ENCODE measurements around the gene CCKAR. TPM values are rescaled to one million over a fixed set of nuclear protein-coding genes. Genes with fewer than 3 reads are reported as not detected.

CCKAR gene
- total RNA-seq, 1 experiment from 2014 or later = 2.0 TPM

DNA sequence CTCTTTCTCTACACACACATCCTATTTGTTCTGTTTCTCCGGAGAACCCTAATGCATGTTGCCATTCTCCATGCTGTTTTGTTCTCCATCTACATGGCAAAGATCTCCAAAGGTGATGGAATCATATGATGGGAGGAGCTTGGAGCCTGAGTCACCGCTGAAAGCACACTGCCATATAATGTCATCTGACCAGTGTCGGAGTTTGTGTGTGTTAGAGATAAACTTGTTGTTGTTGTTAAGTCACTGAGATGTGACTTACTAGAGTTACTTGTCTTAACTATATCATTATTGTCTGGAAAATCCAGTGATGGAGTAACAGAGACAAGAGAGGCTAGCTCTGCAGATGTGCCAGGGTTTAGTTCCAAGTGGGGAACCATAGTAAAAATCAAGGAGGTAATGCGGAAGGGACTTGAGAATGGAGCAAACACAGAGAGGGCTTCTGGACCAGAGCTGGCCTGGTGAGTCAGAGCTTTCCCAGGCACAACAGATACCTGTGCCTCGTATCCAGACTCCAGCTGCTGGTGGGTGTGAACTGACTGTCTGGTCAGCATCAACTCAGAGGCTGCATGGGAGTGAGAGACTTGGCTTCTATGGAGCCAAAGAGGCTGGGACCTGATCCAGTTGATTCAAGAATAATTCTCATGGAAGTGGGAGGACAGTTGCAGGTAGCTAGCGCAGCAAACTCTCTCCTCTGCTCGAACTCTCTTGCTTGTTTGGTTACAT is 30.6 kb upstream of the CCKAR start:
- Histone ChIP-seq H3K27me3 (replicated peaks; ENCODE audit: control insufficient read depth, insufficient read depth, low read length) (no peaks in the 10 kb centered on the region), H3K4me3 (ENCODE audit: low read depth, low read length) (no peak overlapping the region), H3K9me3 (no peaks in the 10 kb centered on the region), H3K4me1 (no peaks in the 10 kb centered on the region), H3K36me3 (ENCODE audit: control insufficient read depth, insufficient read depth, low read length) (no peaks in the 10 kb centered on the region)
- no peaks in the 10 kb centered on the region for H3K27me3 Mint-ChIP-seq (ENCODE audit: insufficient read depth, unreplicated experiment)
- H3K4me3 Mint-ChIP-seq (ENCODE audit: unreplicated experiment) = no peak overlapping the region
- H3K9me3 Mint-ChIP-seq (ENCODE audit: unreplicated experiment) = no peaks in the 10 kb centered on the region
- no peak overlapping the region for H3K27ac Mint-ChIP-seq (ENCODE audit: unreplicated experiment)
- intact Hi-C loops (cut with micrococcal nuclease; ENCODE audit: unreplicated experiment) = no loop called here
- no peaks in the 10 kb centered on the region for H3K36me3 Mint-ChIP-seq (ENCODE audit: insufficient read depth, unreplicated experiment)
- no peak for DNase-seq
- H3K4me1 Mint-ChIP-seq (ENCODE audit: low read depth, unreplicated experiment) = peaks cover 6% of the 10 kb centered on the region
- no TSS peak for BruUV-seq (replicated peaks)
- POLR2A ChIA-PET = no interaction called here
- CTCF ChIA-PET = no interaction called here
- TF ChIP-seq, protein P1, sequence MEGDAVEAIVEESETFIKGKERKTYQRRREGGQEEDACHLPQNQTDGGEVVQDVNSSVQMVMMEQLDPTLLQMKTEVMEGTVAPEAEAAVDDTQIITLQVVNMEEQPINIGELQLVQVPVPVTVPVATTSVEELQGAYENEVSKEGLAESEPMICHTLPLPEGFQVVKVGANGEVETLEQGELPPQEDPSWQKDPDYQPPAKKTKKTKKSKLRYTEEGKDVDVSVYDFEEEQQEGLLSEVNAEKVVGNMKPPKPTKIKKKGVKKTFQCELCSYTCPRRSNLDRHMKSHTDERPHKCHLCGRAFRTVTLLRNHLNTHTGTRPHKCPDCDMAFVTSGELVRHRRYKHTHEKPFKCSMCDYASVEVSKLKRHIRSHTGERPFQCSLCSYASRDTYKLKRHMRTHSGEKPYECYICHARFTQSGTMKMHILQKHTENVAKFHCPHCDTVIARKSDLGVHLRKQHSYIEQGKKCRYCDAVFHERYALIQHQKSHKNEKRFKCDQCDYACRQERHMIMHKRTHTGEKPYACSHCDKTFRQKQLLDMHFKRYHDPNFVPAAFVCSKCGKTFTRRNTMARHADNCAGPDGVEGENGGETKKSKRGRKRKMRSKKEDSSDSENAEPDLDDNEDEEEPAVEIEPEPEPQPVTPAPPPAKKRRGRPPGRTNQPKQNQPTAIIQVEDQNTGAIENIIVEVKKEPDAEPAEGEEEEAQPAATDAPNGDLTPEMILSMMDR (IDR thresholded peaks at IDR 0.05; ENCODE audit: insufficient read depth in 1 of 2, low read depth in 1 of 2, low read length in 1 of 2, severe bottlenecking in 1 of 2, unreplicated experiment in 1 of 2) = no peak

DNA sequence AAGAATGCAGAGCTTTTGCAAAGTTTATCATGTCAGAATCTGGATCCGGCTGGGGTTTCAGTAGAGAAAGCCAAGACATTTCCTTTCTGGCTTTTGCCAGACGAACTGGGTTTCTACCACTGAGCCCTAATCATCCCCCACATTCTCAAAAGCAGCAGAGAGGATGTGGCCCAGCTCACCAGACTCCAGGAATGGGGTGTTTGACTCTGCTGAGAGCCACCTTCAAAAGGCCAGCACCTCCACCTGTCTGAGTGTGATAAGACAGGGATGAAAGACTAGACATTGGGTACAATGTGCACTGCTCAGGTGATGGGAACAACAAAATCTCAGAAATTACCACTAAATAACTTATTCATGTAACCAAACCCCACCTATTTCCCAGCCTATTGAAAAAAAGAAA is 25.7 kb upstream of the CCKAR start:
- BruUV-seq (replicated peaks) = no TSS peak
- TF ChIP-seq, protein P1 (IDR thresholded peaks at IDR 0.05; ENCODE audit: insufficient read depth in 1 of 2, low read depth in 1 of 2, low read length in 1 of 2, severe bottlenecking in 1 of 2, unreplicated experiment in 1 of 2) = no peak
- Mint-ChIP-seq H3K4me3 (ENCODE audit: unreplicated experiment) (no peak overlapping the region), H3K4me1 (ENCODE audit: low read depth, unreplicated experiment) (peaks cover 17% of the 10 kb centered on the region), H3K27ac (ENCODE audit: unreplicated experiment) (no peak overlapping the region), H3K27me3 (ENCODE audit: insufficient read depth, unreplicated experiment) (no peaks in the 10 kb centered on the region), H3K9me3 (ENCODE audit: unreplicated experiment) (no peaks in the 10 kb centered on the region), H3K36me3 (ENCODE audit: insufficient read depth, unreplicated experiment) (no peaks in the 10 kb centered on the region)
- H3K4me3 ChIP-seq (ENCODE audit: low read depth, low read length) = no peak overlapping the region
- no peaks in the 10 kb centered on the region for H3K27me3 ChIP-seq (replicated peaks; ENCODE audit: control insufficient read depth, insufficient read depth, low read length)
- POLR2A ChIA-PET = no interaction called here
- no peaks in the 10 kb centered on the region for H3K36me3 ChIP-seq (ENCODE audit: control insufficient read depth, insufficient read depth, low read length)
- no peak for DNase-seq
- CTCF ChIA-PET = no interaction called here
- no peaks in the 10 kb centered on the region for H3K9me3 ChIP-seq
- H3K4me1 ChIP-seq = peaks cover 6% of the 10 kb centered on the region; the same call in 1 of the 2 replicates
- intact Hi-C loops (cut with micrococcal nuclease; ENCODE audit: unreplicated experiment) = loop anchor here (2.0 kb wide), 1 partner anchor 29 kb away; no protein-coding TSS in a partner anchor

DNA sequence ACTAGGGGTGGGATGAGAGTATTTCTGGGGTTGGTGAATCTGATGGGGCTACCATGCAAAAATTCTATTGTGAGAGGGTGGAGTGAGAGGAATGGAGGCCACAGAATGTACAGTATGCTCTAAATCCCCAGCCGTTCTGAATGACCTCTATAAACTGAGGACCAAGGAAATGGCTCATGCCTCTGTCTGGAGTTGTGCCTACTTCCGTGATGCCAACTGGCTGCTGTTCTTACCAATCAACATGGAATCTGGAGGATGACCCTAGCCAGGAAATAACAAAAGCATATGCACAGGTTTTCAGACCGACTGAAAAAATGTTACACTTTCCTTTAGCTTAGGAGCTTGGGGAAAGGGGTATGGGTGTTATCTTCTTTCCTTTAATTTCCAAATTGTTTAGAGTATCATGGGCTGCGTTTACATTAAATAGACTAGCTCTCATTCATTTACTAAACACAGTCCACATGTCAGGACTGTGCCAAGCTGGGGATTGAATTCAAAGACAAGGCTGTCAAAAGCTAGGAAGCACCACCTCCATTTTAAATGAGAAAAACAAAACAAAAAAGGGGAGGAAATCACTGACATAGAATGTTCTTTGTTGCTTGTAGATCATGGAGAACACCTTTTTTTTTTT is 20.2 kb upstream of the CCKAR start:
- no peaks in the 10 kb centered on the region for H3K36me3 ChIP-seq (ENCODE audit: control insufficient read depth, insufficient read depth, low read length)
- Mint-ChIP-seq H3K36me3 (ENCODE audit: insufficient read depth, unreplicated experiment) (no peaks in the 10 kb centered on the region), H3K4me3 (ENCODE audit: unreplicated experiment) (no peak overlapping the region), H3K9me3 (ENCODE audit: unreplicated experiment) (no peaks in the 10 kb centered on the region), H3K27ac (ENCODE audit: unreplicated experiment) (no peak overlapping the region), H3K27me3 (ENCODE audit: insufficient read depth, unreplicated experiment) (no peaks in the 10 kb centered on the region), H3K4me1 (ENCODE audit: low read depth, unreplicated experiment) (peaks cover 17% of the 10 kb centered on the region)
- BruUV-seq (replicated peaks) = no TSS peak
- H3K9me3 ChIP-seq = no peaks in the 10 kb centered on the region
- intact Hi-C loops (cut with micrococcal nuclease; ENCODE audit: unreplicated experiment) = no loop called here
- H3K27me3 ChIP-seq (replicated peaks; ENCODE audit: control insufficient read depth, insufficient read depth, low read length) = no peaks in the 10 kb centered on the region
- CTCF ChIA-PET = interaction anchor here (0.7 kb wide), 1 partner anchor 350 kb away, joined by 3 read pairs; the partner anchor contains the start of gene STIM2
- no peak overlapping the region for H3K4me3 ChIP-seq (ENCODE audit: low read depth, low read length)
- DNase-seq = no peak
- POLR2A ChIA-PET = no interaction called here
- peaks cover 6% of the 10 kb centered on the region; the same call in 1 of the 2 replicates for H3K4me1 ChIP-seq
- TF ChIP-seq, protein P1 (IDR thresholded peaks at IDR 0.05; ENCODE audit: insufficient read depth in 1 of 2, low read depth in 1 of 2, low read length in 1 of 2, severe bottlenecking in 1 of 2, unreplicated experiment in 1 of 2) = no peak
